Measurements from ENCODE around the gene BCOR.

DNA sequence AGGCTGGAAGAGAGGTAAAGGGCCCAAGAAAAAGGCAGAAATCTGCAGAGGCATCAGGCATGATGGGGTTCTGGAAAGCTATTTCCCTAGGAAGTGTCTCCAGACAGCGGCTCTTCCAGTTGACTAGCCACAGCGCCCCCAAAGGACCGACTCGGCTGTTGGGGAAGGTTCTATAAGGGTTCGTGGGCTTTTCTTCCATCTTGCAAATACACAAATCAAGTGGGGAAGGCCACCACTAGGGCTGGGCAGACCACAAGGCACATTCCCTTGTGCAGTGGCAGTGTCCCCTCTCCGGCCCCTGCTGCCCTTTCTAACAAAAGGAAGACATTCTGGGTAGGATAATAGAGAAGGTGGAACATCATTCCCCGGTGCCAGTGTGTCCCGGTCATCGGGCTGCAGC is 18.2 kb downstream of the BCOR start:
- TF ChIP-seq, protein P1, sequence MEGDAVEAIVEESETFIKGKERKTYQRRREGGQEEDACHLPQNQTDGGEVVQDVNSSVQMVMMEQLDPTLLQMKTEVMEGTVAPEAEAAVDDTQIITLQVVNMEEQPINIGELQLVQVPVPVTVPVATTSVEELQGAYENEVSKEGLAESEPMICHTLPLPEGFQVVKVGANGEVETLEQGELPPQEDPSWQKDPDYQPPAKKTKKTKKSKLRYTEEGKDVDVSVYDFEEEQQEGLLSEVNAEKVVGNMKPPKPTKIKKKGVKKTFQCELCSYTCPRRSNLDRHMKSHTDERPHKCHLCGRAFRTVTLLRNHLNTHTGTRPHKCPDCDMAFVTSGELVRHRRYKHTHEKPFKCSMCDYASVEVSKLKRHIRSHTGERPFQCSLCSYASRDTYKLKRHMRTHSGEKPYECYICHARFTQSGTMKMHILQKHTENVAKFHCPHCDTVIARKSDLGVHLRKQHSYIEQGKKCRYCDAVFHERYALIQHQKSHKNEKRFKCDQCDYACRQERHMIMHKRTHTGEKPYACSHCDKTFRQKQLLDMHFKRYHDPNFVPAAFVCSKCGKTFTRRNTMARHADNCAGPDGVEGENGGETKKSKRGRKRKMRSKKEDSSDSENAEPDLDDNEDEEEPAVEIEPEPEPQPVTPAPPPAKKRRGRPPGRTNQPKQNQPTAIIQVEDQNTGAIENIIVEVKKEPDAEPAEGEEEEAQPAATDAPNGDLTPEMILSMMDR (IDR thresholded peaks at IDR 0.05; ENCODE audit: insufficient read depth, low read length): no peak
- TF ChIP-seq POLR2AphosphoS5 (IDR thresholded peaks at IDR 0.05; ENCODE audit: low read depth) (no peak), REST (IDR thresholded peaks at IDR 0.05; ENCODE audit: insufficient replicate concordance, low read depth) (no peak), SPI1 (IDR thresholded peaks at IDR 0.05; ENCODE audit: borderline replicate concordance, low read depth) (no peak)
